Panc1 (cell line): ENCODE measurements around the gene CUZD1. TPM values are rescaled to one million over a fixed set of nuclear protein-coding genes. Genes with fewer than 3 reads are reported as not detected.

Experiments
- ATAC-seq: fragments of 200-7000 bp; cut with Tn5 transposase; 2 replicates; pipeline ENCODE4 v1.9.1; 2020; ENCODE audit warnings: mild to moderate bottlenecking, moderate library complexity
- BruUV-seq: library from RNA; stranded (reverse); fragments of 400-500 nt; replicated peaks from 2 replicates; lab custom pipeline; 2021; lab: Mats Ljungman, UMichigan
- CTCF ChIA-PET: fragments of 300-600 bp; sonication (Branson Sonifier 250); formaldehyde crosslinking; loops from one replicate; lab custom pipeline; 2022; ENCODE audit warnings: antibody characterized with exemption; lab: Charles Lee
- POLR2A ChIA-PET: fragments of 300-600 bp; sonication (Branson Sonifier 250); formaldehyde crosslinking; loops from one replicate; lab custom pipeline; 2022; ENCODE audit warnings: antibody characterized with exemption; lab: Charles Lee
- DNase-seq: peaks from one replicate; pipeline ENCODE4 v3.0.0-alpha.2; 2010; ENCODE audit warnings: low read depth, low spot score
- H3K27ac ChIP-seq: 2 replicates; pipeline ENCODE4 v1.5.1; 2011; ENCODE audit warnings: mild to moderate bottlenecking, low read length, inconsistent platforms
- H3K27me3 ChIP-seq: fragments of 200-500 bp; sonication (Bioruptor generic); 2 replicates; pipeline ENCODE4 v1.6.0; 2014; ENCODE audit warnings: low read length, inconsistent platforms; ENCODE audit not compliant: control insufficient read depth, insufficient read depth
- H3K36me3 ChIP-seq: fragments of 200-500 bp; sonication (Bioruptor generic); 2 replicates; pipeline ENCODE4 v1.5.1; 2014; ENCODE audit warnings: inconsistent platforms, mild to moderate bottlenecking, low read length, moderate library complexity; ENCODE audit not compliant: control insufficient read depth, insufficient read depth
- H3K4me1 ChIP-seq: 2 replicates; pipeline ENCODE4 v1.5.1; 2011; ENCODE audit warnings: inconsistent platforms, mild to moderate bottlenecking, low read length, moderate library complexity; ENCODE audit not compliant: control insufficient read depth, insufficient read depth
- H3K4me3 ChIP-seq, 2 experiments: 2 replicates each; pipeline ENCODE4 v1.5.1; 2011 to 2012; ENCODE audit warnings: low read depth in 2 of 2, low read length in 2 of 2, mild to moderate bottlenecking in 2 of 2, inconsistent platforms in 1 of 2, moderate library complexity in 1 of 2
- H3K9me3 ChIP-seq: fragments of 200-500 bp; sonication (Bioruptor generic); 2 replicates; pipeline ENCODE4 v1.5.1; 2014; ENCODE audit warnings: low read depth, mild to moderate bottlenecking, inconsistent platforms, low read length, moderate library complexity; ENCODE audit not compliant: control insufficient read depth, insufficient read depth
- POLR2AphosphoS5 ChIP-seq: IDR thresholded peaks from 2 replicates; pipeline ENCODE4 v1.6.1; 2012; ENCODE audit warnings: mild to moderate bottlenecking, low read depth, low read length, moderate library complexity
- SIN3A ChIP-seq: IDR thresholded peaks from 2 replicates; pipeline ENCODE4 v1.6.1; 2012; ENCODE audit warnings: low read depth, mild to moderate bottlenecking, low read length, moderate library complexity, borderline replicate concordance; ENCODE audit not compliant: insufficient read depth
- TCF7L2 ChIP-seq: IDR thresholded peaks from 2 replicates; pipeline ENCODE4 v1.6.1; 2011; ENCODE audit warnings: mild to moderate bottlenecking, low read depth, low read length, inconsistent platforms
- in situ Hi-C: cut with HindIII; loops from 2 replicates; pipeline ENCODE4 v1.10.0; 2016; ENCODE audit warnings: low sequenced_read_pairs, low pct_unique_long_range_greater_than_20kb
- intact Hi-C: fragments of 100-400 bp; cut with micrococcal nuclease; formaldehyde crosslinking; loops from one replicate; pipeline ENCODE4 v1.10.0; 2022; ENCODE audit not compliant: unreplicated experiment
- total RNA-seq: library from RNA; stranded (reverse); gene quantifications from one replicate; pipeline ENCODE4 v1.2.1, GENCODE V29; 2021; ENCODE audit not compliant: unreplicated experiment
- TF ChIP-seq, protein P1 (sequence below): fragments of 450-650 bp; IDR thresholded peaks from 2 replicates; pipeline ENCODE4 v1.5.1; 2017; ENCODE audit warnings: mild to moderate bottlenecking
- TF ChIP-seq, protein P2 (sequence below), 2 experiments: IDR thresholded peaks; 2 replicates each; pipeline ENCODE4 v1.6.1; 2011 to 2012; ENCODE audit warnings: low read depth in 2 of 2, control low read depth in 1 of 2, low read length in 1 of 2, mild to moderate bottlenecking in 1 of 2, moderate library complexity in 1 of 2; ENCODE audit not compliant: insufficient read depth in 1 of 2

Gene CUZD1
- total RNA-seq, 1 experiment from 2014 or later = 2.9 TPM

DNA sequence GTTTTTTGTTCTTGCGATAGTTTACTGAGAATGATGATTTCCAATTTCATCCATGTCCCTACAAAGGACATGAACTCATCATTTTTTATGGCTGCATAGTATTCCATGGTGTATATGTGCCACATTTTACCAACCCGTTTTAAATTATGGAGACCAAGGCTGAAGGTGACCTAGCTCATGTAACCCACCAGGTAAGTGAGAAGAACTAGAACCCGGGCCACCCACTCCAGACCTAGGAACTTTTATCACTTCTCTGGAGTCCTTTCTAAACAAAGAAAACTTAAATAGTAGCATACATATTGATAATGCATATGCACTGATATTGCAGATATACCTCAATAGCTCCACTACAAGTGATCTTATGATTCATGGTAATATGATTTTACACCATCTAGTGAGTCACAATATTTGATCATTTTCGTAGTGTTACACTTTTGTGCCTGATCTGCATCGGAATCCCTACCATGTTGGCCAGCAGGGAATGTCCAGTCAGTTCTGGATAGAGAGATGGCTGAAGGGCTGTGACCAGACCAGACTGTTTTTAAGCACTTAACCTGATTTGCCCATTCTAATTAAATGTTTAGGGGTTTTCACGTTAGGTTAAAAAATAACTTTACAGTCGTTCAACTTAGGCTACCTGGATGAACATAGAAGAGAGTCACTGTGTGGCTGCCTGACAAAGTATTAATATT is 15.2 kb downstream of the CUZD1 start:
- peaks cover 15% of the 10 kb centered on the region for H3K36me3 ChIP-seq
- TF ChIP-seq SIN3A (no peak), POLR2AphosphoS5 (no peak), TCF7L2 (no peak)
- TF ChIP-seq, protein P1, sequence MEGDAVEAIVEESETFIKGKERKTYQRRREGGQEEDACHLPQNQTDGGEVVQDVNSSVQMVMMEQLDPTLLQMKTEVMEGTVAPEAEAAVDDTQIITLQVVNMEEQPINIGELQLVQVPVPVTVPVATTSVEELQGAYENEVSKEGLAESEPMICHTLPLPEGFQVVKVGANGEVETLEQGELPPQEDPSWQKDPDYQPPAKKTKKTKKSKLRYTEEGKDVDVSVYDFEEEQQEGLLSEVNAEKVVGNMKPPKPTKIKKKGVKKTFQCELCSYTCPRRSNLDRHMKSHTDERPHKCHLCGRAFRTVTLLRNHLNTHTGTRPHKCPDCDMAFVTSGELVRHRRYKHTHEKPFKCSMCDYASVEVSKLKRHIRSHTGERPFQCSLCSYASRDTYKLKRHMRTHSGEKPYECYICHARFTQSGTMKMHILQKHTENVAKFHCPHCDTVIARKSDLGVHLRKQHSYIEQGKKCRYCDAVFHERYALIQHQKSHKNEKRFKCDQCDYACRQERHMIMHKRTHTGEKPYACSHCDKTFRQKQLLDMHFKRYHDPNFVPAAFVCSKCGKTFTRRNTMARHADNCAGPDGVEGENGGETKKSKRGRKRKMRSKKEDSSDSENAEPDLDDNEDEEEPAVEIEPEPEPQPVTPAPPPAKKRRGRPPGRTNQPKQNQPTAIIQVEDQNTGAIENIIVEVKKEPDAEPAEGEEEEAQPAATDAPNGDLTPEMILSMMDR = no peak
- TF ChIP-seq, protein P2, sequence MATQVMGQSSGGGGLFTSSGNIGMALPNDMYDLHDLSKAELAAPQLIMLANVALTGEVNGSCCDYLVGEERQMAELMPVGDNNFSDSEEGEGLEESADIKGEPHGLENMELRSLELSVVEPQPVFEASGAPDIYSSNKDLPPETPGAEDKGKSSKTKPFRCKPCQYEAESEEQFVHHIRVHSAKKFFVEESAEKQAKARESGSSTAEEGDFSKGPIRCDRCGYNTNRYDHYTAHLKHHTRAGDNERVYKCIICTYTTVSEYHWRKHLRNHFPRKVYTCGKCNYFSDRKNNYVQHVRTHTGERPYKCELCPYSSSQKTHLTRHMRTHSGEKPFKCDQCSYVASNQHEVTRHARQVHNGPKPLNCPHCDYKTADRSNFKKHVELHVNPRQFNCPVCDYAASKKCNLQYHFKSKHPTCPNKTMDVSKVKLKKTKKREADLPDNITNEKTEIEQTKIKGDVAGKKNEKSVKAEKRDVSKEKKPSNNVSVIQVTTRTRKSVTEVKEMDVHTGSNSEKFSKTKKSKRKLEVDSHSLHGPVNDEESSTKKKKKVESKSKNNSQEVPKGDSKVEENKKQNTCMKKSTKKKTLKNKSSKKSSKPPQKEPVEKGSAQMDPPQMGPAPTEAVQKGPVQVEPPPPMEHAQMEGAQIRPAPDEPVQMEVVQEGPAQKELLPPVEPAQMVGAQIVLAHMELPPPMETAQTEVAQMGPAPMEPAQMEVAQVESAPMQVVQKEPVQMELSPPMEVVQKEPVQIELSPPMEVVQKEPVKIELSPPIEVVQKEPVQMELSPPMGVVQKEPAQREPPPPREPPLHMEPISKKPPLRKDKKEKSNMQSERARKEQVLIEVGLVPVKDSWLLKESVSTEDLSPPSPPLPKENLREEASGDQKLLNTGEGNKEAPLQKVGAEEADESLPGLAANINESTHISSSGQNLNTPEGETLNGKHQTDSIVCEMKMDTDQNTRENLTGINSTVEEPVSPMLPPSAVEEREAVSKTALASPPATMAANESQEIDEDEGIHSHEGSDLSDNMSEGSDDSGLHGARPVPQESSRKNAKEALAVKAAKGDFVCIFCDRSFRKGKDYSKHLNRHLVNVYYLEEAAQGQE (IDR thresholded peaks at IDR 0.05; ENCODE audit: insufficient read depth in 1 of 2, low read depth in 2 of 2, low read length in 1 of 2) = no peak
- no peak overlapping the region for H3K4me3 ChIP-seq
- H3K9me3 ChIP-seq = no peaks in the 10 kb centered on the region
- H3K27ac ChIP-seq = no peak overlapping the region
- no peak for ATAC-seq
- DNase-seq = no peak
- CTCF ChIA-PET = no interaction called here
- intact Hi-C loops (no loop called here), in situ Hi-C loops (no loop called here)
- no peaks in the 10 kb centered on the region; the same call in 1 of the 2 replicates for H3K4me1 ChIP-seq
- peaks cover 15% of the 10 kb centered on the region for H3K27me3 ChIP-seq
- no TSS peak for BruUV-seq
- POLR2A ChIA-PET = no interaction called here

DNA sequence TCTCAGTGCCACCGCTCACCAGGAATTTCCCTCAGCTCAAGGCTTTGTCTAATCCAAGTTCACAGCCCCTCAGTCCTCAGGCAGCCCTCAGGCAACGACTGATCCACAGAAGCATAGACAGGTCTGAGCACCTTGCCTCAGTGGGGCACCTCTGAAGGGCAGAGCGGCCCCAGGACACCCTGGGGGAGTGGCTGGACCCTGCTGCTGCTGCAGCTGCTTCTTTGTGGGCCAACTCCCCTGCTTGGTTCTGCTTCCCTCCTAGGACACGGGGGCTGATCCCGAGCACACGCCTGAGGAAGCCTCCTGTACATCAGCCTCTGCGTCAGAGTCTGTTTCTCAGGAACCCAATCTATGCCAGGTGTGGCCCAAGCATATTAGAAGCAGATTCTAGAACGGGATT is 16.2 kb downstream of the CUZD1 start:
- Histone ChIP-seq H3K4me3 (no peak overlapping the region), H3K27ac (no peak overlapping the region), H3K36me3 (peaks cover 8% of the 10 kb centered on the region), H3K9me3 (no peaks in the 10 kb centered on the region), H3K4me1 (no peaks in the 10 kb centered on the region; the same call in 1 of the 2 replicates), H3K27me3 (peaks cover 18% of the 10 kb centered on the region)
- in situ Hi-C loops (no loop called here), intact Hi-C loops (no loop called here)
- POLR2A ChIA-PET = no interaction called here
- DNase-seq = no peak
- BruUV-seq = no TSS peak
- no peak for TF ChIP-seq POLR2AphosphoS5
- peak; percentile 70 for ATAC-seq
- CTCF ChIA-PET = no interaction called here

- ChIA-PET CTCF (no interaction called here), POLR2A (no interaction called here)
These were observed 16.9 kb downstream of the CUZD1 start for GRCh38 chr10:122828716-122829255.

More at GRCh38 chr10:122828716-122829255, 16.9 kb downstream of the CUZD1 start:
- Histone ChIP-seq H3K27me3 (peaks cover 18% of the 10 kb centered on the region), H3K27ac (no peak overlapping the region), H3K36me3 (peaks cover under 1% of the 10 kb centered on the region), H3K4me3 (no peak overlapping the region), H3K4me1 (no peaks in the 10 kb centered on the region; the same call in 1 of the 2 replicates), H3K9me3 (no peaks in the 10 kb centered on the region)
- BruUV-seq = no TSS peak
- intact Hi-C loops (no loop called here), in situ Hi-C loops (no loop called here)
- TF ChIP-seq, protein P1 = no peak
- no peak for TF ChIP-seq TCF7L2
- TF ChIP-seq, protein P2 (IDR thresholded peaks at IDR 0.05; ENCODE audit: insufficient read depth in 1 of 2, low read depth in 2 of 2, low read length in 1 of 2) = no peak
- no peak for TF ChIP-seq SIN3A
- TF ChIP-seq POLR2AphosphoS5 = no peak
- ATAC-seq (peak; percentile 26; the same call in 1 of the 2 replicates), DNase-seq (no peak)
